Measurements from ENCODE around the gene TMEM108. TPM values are rescaled to one million over a fixed set of nuclear protein-coding genes. Genes with fewer than 3 reads are reported as not detected.

Gene TMEM108
- total and polyA plus RNA-seq, 10 of the 15 experiments (the other 5 are each of a cell fraction or from before 2014, with no cell fraction given), result 0.02 to 0.58 (median 0.12) TPM; not detected in 5

- no peak for TF ChIP-seq REST (IDR thresholded peaks at IDR 0.05; ENCODE audit: low read depth, low read length)
- no peak for TF ChIP-seq SMAD1 (IDR thresholded peaks at IDR 0.05; ENCODE audit: low read depth, partially characterized antibody)
- no peak for TF ChIP-seq KAT2A (conservative IDR thresholded peaks at IDR 0.05; ENCODE audit: control insufficient read depth, low read depth, low read length)
- TF ChIP-seq ATF2 (IDR thresholded peaks at IDR 0.05; ENCODE audit: low read length), result no peak
- TF ChIP-seq SMARCA5 (IDR thresholded peaks at IDR 0.05), result no peak
- no peak for TF ChIP-seq NFYA (IDR thresholded peaks at IDR 0.05; ENCODE audit: borderline replicate concordance, low read depth, low read length)
- no peak for TF ChIP-seq CHD2 (IDR thresholded peaks at IDR 0.05; ENCODE audit: borderline replicate concordance, low read depth, low read length)
- no peak for TF ChIP-seq DPF2 (IDR thresholded peaks at IDR 0.05)
- no peak for TF ChIP-seq ZSCAN29 (IDR thresholded peaks at IDR 0.05)
- no peak for TF ChIP-seq ZNF24 (IDR thresholded peaks at IDR 0.05)
- no peak for TF ChIP-seq PBX3 (IDR thresholded peaks at IDR 0.05; ENCODE audit: insufficient replicate concordance, low read depth, low read length)
- no peak for TF ChIP-seq GABPA (IDR thresholded peaks at IDR 0.05; ENCODE audit: low read depth)
- no peak for TF ChIP-seq SUZ12 (IDR thresholded peaks at IDR 0.05; ENCODE audit: unreplicated experiment)
Measured at GRCh38 chr3:133262333-133262732, 224.1 kb downstream of the TMEM108 start (continued).

Data from GM12878 (cell line).